ENCODE results near the gene ATRX. TPM values are rescaled to one million over a fixed set of nuclear protein-coding genes. Genes with fewer than 3 reads are reported as not detected.
"Not testable (repeated sequence)": the region's sequence is repeated elsewhere in the genome, so short reads cannot be mapped to it uniquely, and the experiment has no call there.

The ATRX gene
- total and polyA plus RNA-seq, 12 donors: 10.3 to 101 (median 67.1) TPM

DNA sequence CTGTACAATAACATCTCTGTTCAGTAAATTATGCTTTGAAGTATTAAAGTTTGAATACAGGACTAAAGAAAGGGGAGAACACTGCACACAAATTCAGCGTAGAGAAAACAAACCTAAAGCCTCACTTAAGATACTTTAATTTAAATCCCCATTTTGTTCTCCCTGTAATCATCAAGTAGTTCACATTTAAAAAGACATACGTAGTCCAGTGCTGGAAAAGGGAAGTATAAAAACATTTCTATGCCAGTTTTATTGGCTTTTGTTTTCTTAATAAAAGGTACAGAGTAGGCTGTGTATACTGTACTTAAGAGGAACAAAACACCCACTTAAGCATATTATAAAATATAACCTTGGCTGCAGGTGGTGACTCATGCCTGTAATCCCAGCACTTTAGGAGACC is 237.3 kb downstream of the ATRX start:
- intact Hi-C loops (cut with DNase I): no loop called here
- no peak for DNase-seq
- Histone ChIP-seq H3K36me3 (replicated peaks in 1 of 2) (no peaks in the 10 kb centered on the region), H3K27me3 (no peaks in the 10 kb centered on the region), H3K4me3 (no peak overlapping the region), H3K4me1 (replicated peaks in 1 of 2) (no peaks in the 10 kb centered on the region), H3K27ac (no peak overlapping the region), H3K9me3 (replicated peaks in 1 of 3) (no peaks in the 10 kb centered on the region)
- no peak for TF ChIP-seq POLR2A (IDR thresholded peaks at IDR 0.05)
- TF ChIP-seq, protein P1, sequence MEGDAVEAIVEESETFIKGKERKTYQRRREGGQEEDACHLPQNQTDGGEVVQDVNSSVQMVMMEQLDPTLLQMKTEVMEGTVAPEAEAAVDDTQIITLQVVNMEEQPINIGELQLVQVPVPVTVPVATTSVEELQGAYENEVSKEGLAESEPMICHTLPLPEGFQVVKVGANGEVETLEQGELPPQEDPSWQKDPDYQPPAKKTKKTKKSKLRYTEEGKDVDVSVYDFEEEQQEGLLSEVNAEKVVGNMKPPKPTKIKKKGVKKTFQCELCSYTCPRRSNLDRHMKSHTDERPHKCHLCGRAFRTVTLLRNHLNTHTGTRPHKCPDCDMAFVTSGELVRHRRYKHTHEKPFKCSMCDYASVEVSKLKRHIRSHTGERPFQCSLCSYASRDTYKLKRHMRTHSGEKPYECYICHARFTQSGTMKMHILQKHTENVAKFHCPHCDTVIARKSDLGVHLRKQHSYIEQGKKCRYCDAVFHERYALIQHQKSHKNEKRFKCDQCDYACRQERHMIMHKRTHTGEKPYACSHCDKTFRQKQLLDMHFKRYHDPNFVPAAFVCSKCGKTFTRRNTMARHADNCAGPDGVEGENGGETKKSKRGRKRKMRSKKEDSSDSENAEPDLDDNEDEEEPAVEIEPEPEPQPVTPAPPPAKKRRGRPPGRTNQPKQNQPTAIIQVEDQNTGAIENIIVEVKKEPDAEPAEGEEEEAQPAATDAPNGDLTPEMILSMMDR (IDR thresholded peaks at IDR 0.05): no peak
- WGBS, 4 donors: 72 to 80% (median 78%) methylated on average over 2 of the region's 2 CpGs

DNA sequence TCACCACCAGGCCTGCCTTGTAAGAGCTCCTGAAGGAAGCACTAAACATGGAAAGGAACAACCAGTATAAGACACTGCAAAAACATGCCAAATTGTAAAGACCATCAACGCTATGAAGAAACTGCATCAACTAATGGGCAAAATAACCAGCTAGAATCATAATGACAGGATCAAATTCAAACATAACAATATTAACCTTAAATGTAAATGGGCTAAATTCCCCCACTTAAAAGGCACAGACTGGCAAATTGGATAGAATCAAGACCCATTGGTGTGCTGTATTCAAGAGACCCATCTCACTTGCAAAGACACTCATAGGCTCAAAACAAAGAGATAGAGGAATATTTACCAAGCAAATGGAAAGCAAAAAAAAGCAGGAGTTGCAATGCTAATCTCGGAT is 246.2 kb downstream of the ATRX start:
- H3K36me3 ChIP-seq (replicated peaks in 1 of 2); H3K27me3 ChIP-seq; intact Hi-C loops (cut with DNase I); H3K9me3 ChIP-seq (replicated peaks in 1 of 3); H3K4me1 ChIP-seq (replicated peaks in 1 of 2); DNase-seq; H3K27ac ChIP-seq; H3K4me3 ChIP-seq: not testable (repeated sequence)
- WGBS, 4 donors: 75 to 98% (median 86%) methylated on average over 2 of the region's 2 CpGs

DNA sequence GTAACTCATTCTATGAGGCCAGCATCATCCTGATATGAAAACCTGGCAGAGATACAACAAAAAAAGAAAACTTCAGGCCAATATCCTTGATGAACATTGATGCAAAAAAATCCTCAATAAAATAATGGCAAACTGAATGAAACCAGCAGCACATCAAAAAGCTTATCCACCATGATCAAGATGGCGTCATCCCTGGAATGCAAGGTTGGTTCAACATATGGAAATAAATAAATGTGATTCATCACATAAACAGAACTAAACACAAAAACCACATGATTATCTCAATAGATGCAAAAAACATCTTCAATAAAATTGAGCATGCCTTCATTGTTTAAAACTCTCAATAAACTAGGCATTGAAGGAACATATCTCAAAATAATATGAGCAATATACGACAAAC is 254.8 kb downstream of the ATRX start:
- H3K36me3 ChIP-seq (replicated peaks in 1 of 2); DNase-seq; H3K27me3 ChIP-seq; H3K4me3 ChIP-seq; H3K9me3 ChIP-seq (replicated peaks in 1 of 3); H3K27ac ChIP-seq; H3K4me1 ChIP-seq (replicated peaks in 1 of 2); intact Hi-C loops (cut with DNase I): not testable (repeated sequence)
- 79 to 100% (median 92%) methylated on average over 2 of the region's 2 CpGs for WGBS, 4 donors

DNA sequence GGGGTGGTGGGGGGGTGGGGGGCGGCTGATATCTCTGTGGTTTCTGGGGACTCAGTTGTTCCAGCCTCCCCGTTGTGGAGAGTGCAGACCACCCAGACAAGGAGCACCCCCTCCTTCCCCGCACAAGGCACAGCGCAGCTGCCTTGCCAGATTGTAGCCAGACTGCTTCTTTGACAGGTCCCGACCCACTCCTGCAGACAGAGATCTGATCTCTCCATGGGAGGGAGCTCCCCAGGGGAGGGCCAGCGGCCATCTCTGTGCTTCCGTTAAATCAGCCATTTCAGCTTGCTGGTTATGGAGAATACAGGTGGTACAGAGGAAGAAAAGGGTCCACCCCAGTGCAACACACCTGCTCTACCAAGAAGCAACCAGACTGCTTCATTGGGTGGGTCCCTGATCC is 258.0 kb downstream of the ATRX start:
- WGBS, 4 donors: 50 to 79% (median 75%) methylated on average over 2 to 7 of the region's 7 CpGs; no CpG with 5 or more reads in 1 of the 4 donors
- intact Hi-C loops (cut with DNase I): no loop called here
- Histone ChIP-seq H3K27me3 (no peaks in the 10 kb centered on the region), H3K27ac (no peak overlapping the region), H3K4me1 (replicated peaks in 1 of 2) (peaks cover 0 to 4% of the 10 kb centered on the region in 2 donors), H3K9me3 (replicated peaks in 1 of 3) (no peaks in the 10 kb centered on the region), H3K36me3 (replicated peaks in 1 of 2) (no peaks in the 10 kb centered on the region), H3K4me3 (no peak overlapping the region)
- TF ChIP-seq, protein P1 (IDR thresholded peaks at IDR 0.05): no peak
- no peak for TF ChIP-seq POLR2A (IDR thresholded peaks at IDR 0.05)
- DNase-seq: no peak

DNA sequence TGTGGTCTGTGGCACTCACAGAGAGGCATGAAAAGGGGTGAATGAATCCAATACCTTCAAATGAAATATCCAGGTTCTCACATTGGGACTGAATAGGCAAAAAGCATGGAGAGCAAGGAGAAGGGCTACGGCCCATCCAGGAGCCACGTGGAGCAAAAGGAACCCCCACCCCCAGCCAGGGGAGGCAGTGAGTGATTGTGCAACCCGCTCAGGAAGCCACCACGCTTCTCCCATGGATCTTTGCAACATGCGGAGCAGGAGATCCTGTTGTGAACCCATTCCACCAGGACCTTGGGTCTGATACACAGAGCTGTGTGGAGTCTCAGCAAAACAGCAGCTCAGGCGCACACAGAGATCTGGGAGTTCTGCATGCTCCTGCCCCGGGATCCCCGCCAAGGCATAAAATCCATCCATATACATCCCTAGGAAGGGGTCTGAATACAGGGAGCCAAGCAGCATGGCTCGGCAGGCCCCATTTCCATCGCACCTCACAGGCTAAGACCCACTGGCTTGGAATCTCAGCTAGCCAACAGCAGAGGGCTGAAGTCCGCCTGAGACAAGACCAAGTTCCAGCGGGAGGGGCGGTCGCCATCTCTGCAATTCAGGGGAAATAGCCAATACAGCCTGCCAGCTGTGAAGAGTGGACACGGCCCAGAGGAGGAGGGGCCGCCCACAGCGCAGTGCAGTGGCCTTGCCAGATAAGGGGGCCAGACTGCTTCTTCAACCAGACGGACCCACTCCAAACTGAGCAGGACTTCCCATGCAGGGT is 258.6 kb downstream of the ATRX start:
- no peaks in the 10 kb centered on the region for H3K36me3 ChIP-seq (replicated peaks in 1 of 2)
- DNase-seq: peak; percentile 18 to 62 (median 41)
- no peak overlapping the region for H3K4me3 ChIP-seq
- peaks cover 0 to 4% of the 10 kb centered on the region in 2 donors for H3K4me1 ChIP-seq (replicated peaks in 1 of 2)
- WGBS, 4 donors: 52 to 80% (median 62%) methylated on average over 6 to 18 of the region's 18 CpGs
- H3K9me3 ChIP-seq (replicated peaks in 1 of 3): no peaks in the 10 kb centered on the region
- H3K27ac ChIP-seq: no peak overlapping the region
- intact Hi-C loops (cut with DNase I): no loop called here
- TF ChIP-seq, protein P1 (IDR thresholded peaks at IDR 0.05): no peak
- no peak for TF ChIP-seq POLR2A (IDR thresholded peaks at IDR 0.05)
- no peaks in the 10 kb centered on the region for H3K27me3 ChIP-seq

All from adrenal gland (tissue), 12 donors.